ENCODE measurements around the gene KLB. TPM values are rescaled to one million over a fixed set of nuclear protein-coding genes. Genes with fewer than 3 reads are reported as not detected.
"Not testable (repeated sequence)": the region's sequence is repeated elsewhere in the genome, so short reads cannot be mapped to it uniquely, and the experiment has no call there.

The KLB gene
- polyA plus RNA-seq, 3 donors, result not detected

- Mint-ChIP-seq H3K36me3 (peaks cover 66 to 77% of the 10 kb centered on the region in 2 donors), H3K4me3 (no peak overlapping the region), H3K9me3 (peaks cover 0 to 1% (median 0%) of the 10 kb centered on the region in 7 donors), H3K27me3 (ENCODE audit: low read depth in 3 of 3) (peaks cover 0 to 1% (median 0%) of the 10 kb centered on the region in 3 donors), H3K4me1 (peaks cover 27% of the 10 kb centered on the region), H3K27ac (no peak overlapping the region)
- intact Hi-C loops (cut with micrococcal nuclease), result loop anchor here (5.0 to 10.0 kb wide), 4 partner anchors 72 to 522 kb away; partner anchors contain the start of genes PDS5A (in 2 of the 2), UBE2K (in 1 of the 2), UGDH (in 1 of the 2) and WDR19 (in 1 of the 2)
- no peak overlapping the region for H3K27ac ChIP-seq (ENCODE audit: low read depth in 1 of 2, low read length in 2 of 2)
- WGBS (ENCODE audit: insufficient coverage), result 100% methylated on average over 2 of the region's 6 CpGs
- peaks cover 68 to 73% of the 10 kb centered on the region in 2 donors for H3K36me3 ChIP-seq (replicated peaks in 1 of 2; ENCODE audit: control insufficient read depth in 1 of 2, insufficient read depth in 2 of 2, low read length in 2 of 2)
- no peak overlapping the region for H3K9ac ChIP-seq (ENCODE audit: insufficient read depth, low read length, poor library complexity, severe bottlenecking)
- H3K9me3 ChIP-seq (replicated peaks in 1 of 2; ENCODE audit: control insufficient read depth in 1 of 2, insufficient read depth in 1 of 2, low read length in 2 of 2), result no peaks in the 10 kb centered on the region
- H3K4me1 ChIP-seq (ENCODE audit: control insufficient read depth in 1 of 2, insufficient read depth in 2 of 2, low read length in 2 of 2), result peaks cover 15 to 24% of the 10 kb centered on the region in 2 donors
- no peak for DNase-seq
- no peak for TF ChIP-seq CTCF (IDR thresholded peaks at IDR 0.05)
- H4K20me1 ChIP-seq (ENCODE audit: insufficient read depth, low read length), result peaks cover 56% of the 10 kb centered on the region
- H3K4me3 ChIP-seq (replicated peaks in 1 of 3; ENCODE audit: low read depth in 2 of 3, low read length in 3 of 3), result no peak overlapping the region
- H3K79me2 ChIP-seq (ENCODE audit: insufficient read depth, low read length), result peaks cover 38% of the 10 kb centered on the region
- H2AFZ ChIP-seq (ENCODE audit: insufficient read depth, low read depth, low read length, poor library complexity, severe bottlenecking), result no peak overlapping the region
- no peak overlapping the region for H3K4me2 ChIP-seq (replicated peaks; ENCODE audit: extremely low read depth, low read length, poor library complexity, severe bottlenecking)
- no peaks in the 10 kb centered on the region for H3K27me3 ChIP-seq (ENCODE audit: control insufficient read depth in 2 of 2, insufficient read depth in 2 of 2, low read length in 2 of 2)
Observed at GRCh38 chr4:39455486-39455885, 48.8 kb downstream of the KLB start.

DNA sequence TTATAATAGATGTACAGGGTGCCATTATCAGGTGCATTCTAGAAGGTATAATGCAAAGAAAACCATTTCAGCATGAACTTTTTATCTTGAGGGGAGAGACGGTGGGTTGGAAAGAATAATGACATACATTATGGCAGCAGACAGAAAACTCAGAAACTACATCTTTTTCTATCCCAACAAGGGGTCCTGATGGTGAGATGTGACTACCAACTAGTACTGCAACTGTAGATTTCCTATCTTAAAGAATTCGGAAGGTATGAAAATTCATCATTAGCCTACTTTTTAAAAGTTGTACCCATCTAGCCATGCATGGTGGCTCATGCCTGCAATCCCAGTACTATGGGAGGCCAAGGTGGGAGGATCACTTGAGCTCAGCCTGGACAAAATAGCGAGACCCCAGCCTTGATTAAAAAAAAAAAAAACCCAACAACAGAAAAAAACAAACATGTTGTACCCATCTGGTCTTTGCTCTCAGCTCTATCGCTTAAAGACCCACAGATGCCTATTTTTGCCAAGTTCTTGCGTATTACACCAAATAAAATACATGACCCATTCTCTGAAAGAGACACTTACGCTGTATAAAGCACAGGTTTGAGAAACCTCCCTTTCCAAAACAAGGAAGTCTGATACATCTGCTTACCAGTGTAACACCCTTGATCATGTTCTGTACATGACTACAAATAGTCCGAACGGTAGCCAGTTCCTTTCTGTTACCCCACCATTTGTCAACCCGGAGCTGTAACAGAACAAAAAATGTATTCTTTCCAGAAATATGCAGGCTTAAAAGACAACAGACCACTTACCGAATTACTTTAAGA lies 50.4 kb downstream of the KLB start:
- no peak overlapping the region for H2AFZ ChIP-seq (ENCODE audit: insufficient read depth, low read depth, low read length, poor library complexity, severe bottlenecking)
- no peaks in the 10 kb centered on the region for H3K9me3 ChIP-seq (replicated peaks in 1 of 2; ENCODE audit: control insufficient read depth in 1 of 2, insufficient read depth in 1 of 2, low read length in 2 of 2)
- no peaks in the 10 kb centered on the region for H3K27me3 ChIP-seq (ENCODE audit: control insufficient read depth in 2 of 2, insufficient read depth in 2 of 2, low read length in 2 of 2)
- H4K20me1 ChIP-seq (ENCODE audit: insufficient read depth, low read length), result peaks cover 43% of the 10 kb centered on the region
- peaks cover 15 to 24% of the 10 kb centered on the region in 2 donors for H3K4me1 ChIP-seq (ENCODE audit: control insufficient read depth in 1 of 2, insufficient read depth in 2 of 2, low read length in 2 of 2)
- intact Hi-C loops (cut with micrococcal nuclease), result loop anchor here (5.0 to 10.0 kb wide), 4 partner anchors 70 to 520 kb away; partner anchors contain the start of genes PDS5A (in 2 of the 2), UBE2K (in 1 of the 2), UGDH (in 1 of the 2) and WDR19 (in 1 of the 2)
- H3K4me3 ChIP-seq (replicated peaks in 1 of 3; ENCODE audit: low read depth in 2 of 3, low read length in 3 of 3), result peak overlapping the region in 2 of 3 experiments; percentile 84 to 92
- Mint-ChIP-seq H3K4me1 (peaks cover 27% of the 10 kb centered on the region), H3K36me3 (peaks cover 56 to 64% of the 10 kb centered on the region in 2 donors), H3K27me3 (ENCODE audit: low read depth in 3 of 3) (peaks cover 0 to 1% (median 0%) of the 10 kb centered on the region in 3 donors), H3K4me3 (peak overlapping the region; percentile 94 to 97), H3K9me3 (peaks cover 0 to 1% (median 0%) of the 10 kb centered on the region in 7 donors), H3K27ac (peak overlapping the region in 6 of 7 donors; percentile 19 to 100 (median 100))
- H3K9ac ChIP-seq (ENCODE audit: insufficient read depth, low read length, poor library complexity, severe bottlenecking), result peak overlapping the region; percentile 99
- H3K27ac ChIP-seq (ENCODE audit: low read depth in 1 of 2, low read length in 2 of 2), result peak overlapping the region in 1 of 2 donors; percentile 100
- H3K4me2 ChIP-seq (replicated peaks; ENCODE audit: extremely low read depth, low read length, poor library complexity, severe bottlenecking), result peak overlapping the region; percentile 97
- H3K36me3 ChIP-seq (replicated peaks in 1 of 2; ENCODE audit: control insufficient read depth in 1 of 2, insufficient read depth in 2 of 2, low read length in 2 of 2), result peaks cover 54 to 56% of the 10 kb centered on the region in 2 donors
- no peak for TF ChIP-seq CTCF (IDR thresholded peaks at IDR 0.05)
- WGBS (ENCODE audit: insufficient coverage), result 72% methylated on average over 8 of the region's 10 CpGs
- no peak for DNase-seq
- peaks cover 45% of the 10 kb centered on the region for H3K79me2 ChIP-seq (ENCODE audit: insufficient read depth, low read length)

DNA sequence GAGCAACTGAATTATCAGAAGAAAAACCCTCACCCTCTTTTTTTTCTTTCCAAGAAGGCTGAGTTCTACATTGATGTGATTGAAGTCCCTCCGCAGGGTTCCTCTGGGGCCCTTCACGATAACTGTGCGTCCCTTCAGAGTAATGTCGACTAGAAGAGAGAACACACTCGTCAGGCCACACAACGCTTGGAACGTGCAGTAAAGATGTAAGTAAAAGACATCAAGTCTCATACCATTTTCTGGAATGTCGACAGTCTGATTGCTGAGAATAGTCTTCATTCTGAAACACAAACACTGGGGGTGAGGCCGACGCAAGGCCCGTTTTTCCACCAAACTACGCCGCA lies 51.4 kb downstream of the KLB start:
- intact Hi-C loops (cut with micrococcal nuclease), result loop anchor here (2.0 to 10.0 kb wide), 7 partner anchors 69 to 519 kb away; partner anchors contain the start of genes PDS5A (in 2 of the 2), RFC1 (in 1 of the 2), SMIM14 (in 1 of the 2) and UBE2K (in 1 of the 2)
- not testable (repeated sequence) for H3K9me3 ChIP-seq (replicated peaks in 1 of 2; ENCODE audit: control insufficient read depth in 1 of 2, insufficient read depth in 1 of 2, low read length in 2 of 2); DNase-seq; H3K9me3 Mint-ChIP-seq; H3K27me3 Mint-ChIP-seq (ENCODE audit: low read depth in 3 of 3); H3K27me3 ChIP-seq (ENCODE audit: control insufficient read depth in 2 of 2, insufficient read depth in 2 of 2, low read length in 2 of 2)
- Histone ChIP-seq H3K4me2 (replicated peaks; ENCODE audit: extremely low read depth, low read length, poor library complexity, severe bottlenecking) (peak overlapping the region; percentile 97), H3K4me1 (ENCODE audit: control insufficient read depth in 1 of 2, insufficient read depth in 2 of 2, low read length in 2 of 2) (peaks cover 15 to 24% of the 10 kb centered on the region in 2 donors), H3K27ac (ENCODE audit: low read depth in 1 of 2, low read length in 2 of 2) (peak overlapping the region; percentile 99 to 100), H4K20me1 (ENCODE audit: insufficient read depth, low read length) (peaks cover 33% of the 10 kb centered on the region), H3K36me3 (replicated peaks in 1 of 2; ENCODE audit: control insufficient read depth in 1 of 2, insufficient read depth in 2 of 2, low read length in 2 of 2) (peaks cover 45 to 54% of the 10 kb centered on the region in 2 donors), H3K79me2 (ENCODE audit: insufficient read depth, low read length) (peaks cover 45% of the 10 kb centered on the region), H3K9ac (ENCODE audit: insufficient read depth, low read length, poor library complexity, severe bottlenecking) (peak overlapping the region; percentile 99), H3K4me3 (replicated peaks in 1 of 3; ENCODE audit: low read depth in 2 of 3, low read length in 3 of 3) (peak overlapping the region; percentile 84 to 99 (median 92)), H2AFZ (ENCODE audit: insufficient read depth, low read depth, low read length, poor library complexity, severe bottlenecking) (peak overlapping the region; percentile 96)
- WGBS (ENCODE audit: insufficient coverage), result 0% methylated on average over 10 of the region's 13 CpGs
- Mint-ChIP-seq H3K27ac (peak overlapping the region; percentile 99 to 100 (median 100)), H3K4me3 (peak overlapping the region; percentile 94 to 97), H3K36me3 (peaks cover 49 to 59% of the 10 kb centered on the region in 2 donors), H3K4me1 (peaks cover 27% of the 10 kb centered on the region)
